Testis (tissue), 3 donors: ENCODE data around the gene MOXD1. TPM values are rescaled to one million over a fixed set of nuclear protein-coding genes. Genes with fewer than 3 reads are reported as not detected.

Source experiments
- DNase-seq: peaks from one replicate; pipeline ENCODE4 v3.0.0-alpha.2; 2019
- H3K27ac ChIP-seq, 2 donors: fragments of 200-600 bp; sonication (generic); one replicate each; pipeline ENCODE4 v1.5.1; 2019
- H3K27me3 ChIP-seq: fragments of 200-600 bp; sonication (generic); one replicate; pipeline ENCODE4 v1.5.1; 2019
- H3K36me3 ChIP-seq: fragments of 200-600 bp; sonication (generic); one replicate; pipeline ENCODE4 v1.5.1; 2017; ENCODE audit warnings: low read depth; ENCODE audit errors: missing control alignments
- H3K4me1 ChIP-seq: fragments of 200-600 bp; sonication (generic); one replicate; pipeline ENCODE4 v1.5.1; 2019
- H3K4me3 ChIP-seq, 2 donors: fragments of 200-600 bp; sonication (generic); one replicate each; pipeline ENCODE4 v1.5.1; 2017 to 2019
- H3K9me3 ChIP-seq: fragments of 200-600 bp; sonication (generic); one replicate; pipeline ENCODE4 v1.5.1; 2017
- CTCF ChIP-seq, 3 experiments: fragments of 450-650 bp in 2 of 3; fragments of 200-600 bp in 1 of 3; sonication (generic) in 1 of 3; IDR thresholded peaks; one replicate each; pipeline ENCODE4 v1.5.1; 2016 to 2019; ENCODE audit warnings: antibody characterized with exemption in 3 of 3, mild to moderate bottlenecking in 2 of 3, moderate library complexity in 1 of 3
- POLR2A ChIP-seq: fragments of 450-650 bp; IDR thresholded peaks from one replicate; pipeline ENCODE4 v1.6.1; 2017; ENCODE audit warnings: antibody characterized with exemption, mild to moderate bottlenecking, moderate library complexity
- whole genome bisulfite sequencing, 2 donors: methylation state at CpG; one replicate each; pipeline ENCODE4 v1.1.5; 2018; 5-methylcytosine and 5-hydroxymethylcytosine counted together
- intact Hi-C: fragments of 100-400 bp; cut with DNase I; formaldehyde crosslinking; loops from one replicate; pipeline ENCODE4 v1.15.1; 2023; ENCODE audit warnings: low total_unique reads
- polyA plus RNA-seq: library from polyadenylated mRNA; stranded (reverse); fragments of 350-450 nt; fragmentation: Illumina TruSeq; extraction: RNeasy Lipid Tissue Mini Kit (QIAGEN cat#74804); gene quantifications from one replicate; pipeline ENCODE4 v1.2.3, GENCODE V29; 2014; ENCODE audit warnings: low read depth, low replicate concordance; ENCODE audit not compliant: insufficient read depth
- total RNA-seq, 2 donors: library from RNA; depleted of rRNA; stranded (reverse); fragments of >200 nt; gene quantifications; one replicate each; pipeline ENCODE4 v1.2.3, GENCODE V29; 2016

Gene MOXD1
- total and polyA plus RNA-seq, 3 donors from 2014 or later = 3.1 to 8.6 (median 7.4) TPM

GRCh38 chr6:132369526-132369925 is 31.7 kb downstream of the MOXD1 start:
- WGBS, 2 donors = 77 to 87% methylated on average over 4 of the region's 4 CpGs
- DNase-seq = no peak
- Histone ChIP-seq H3K9me3 (no peaks in the 10 kb centered on the region), H3K27me3 (no peaks in the 10 kb centered on the region), H3K4me3 (no peak overlapping the region), H3K4me1 (peaks cover 11% of the 10 kb centered on the region), H3K27ac (no peak overlapping the region), H3K36me3 (no peaks in the 10 kb centered on the region)
- TF ChIP-seq POLR2A (no peak), CTCF (IDR thresholded peaks at IDR 0.05) (no peak)
- intact Hi-C loops = no loop called here

- no peak overlapping the region for H3K27ac ChIP-seq
- H3K27me3 ChIP-seq = no peaks in the 10 kb centered on the region
- H3K36me3 ChIP-seq = no peaks in the 10 kb centered on the region
- peaks cover 11% of the 10 kb centered on the region for H3K4me1 ChIP-seq
- no peak for DNase-seq
- no peak overlapping the region for H3K4me3 ChIP-seq
- TF ChIP-seq POLR2A (no peak), CTCF (IDR thresholded peaks at IDR 0.05) (no peak)
- H3K9me3 ChIP-seq = no peaks in the 10 kb centered on the region
- intact Hi-C loops = no loop called here
- WGBS, 2 donors = 80 to 82% methylated on average over 7 of the region's 7 CpGs
Observed at GRCh38 chr6:132368916-132369481, 32.3 kb downstream of the MOXD1 start.

GRCh38 chr6:132365281-132365907 is 35.9 kb downstream of the MOXD1 start:
- TF ChIP-seq POLR2A = no peak
- TF ChIP-seq CTCF (IDR thresholded peaks at IDR 0.05) = no peak
- H3K4me1 ChIP-seq = peaks cover 11% of the 10 kb centered on the region
- intact Hi-C loops = no loop called here
- no peaks in the 10 kb centered on the region for H3K36me3 ChIP-seq
- WGBS, 2 donors = 34 to 43% methylated on average over 4 of the region's 4 CpGs
- H3K4me3 ChIP-seq = no peak overlapping the region
- no peaks in the 10 kb centered on the region for H3K9me3 ChIP-seq
- no peaks in the 10 kb centered on the region for H3K27me3 ChIP-seq
- no peak for DNase-seq
- H3K27ac ChIP-seq = no peak overlapping the region

DNA sequence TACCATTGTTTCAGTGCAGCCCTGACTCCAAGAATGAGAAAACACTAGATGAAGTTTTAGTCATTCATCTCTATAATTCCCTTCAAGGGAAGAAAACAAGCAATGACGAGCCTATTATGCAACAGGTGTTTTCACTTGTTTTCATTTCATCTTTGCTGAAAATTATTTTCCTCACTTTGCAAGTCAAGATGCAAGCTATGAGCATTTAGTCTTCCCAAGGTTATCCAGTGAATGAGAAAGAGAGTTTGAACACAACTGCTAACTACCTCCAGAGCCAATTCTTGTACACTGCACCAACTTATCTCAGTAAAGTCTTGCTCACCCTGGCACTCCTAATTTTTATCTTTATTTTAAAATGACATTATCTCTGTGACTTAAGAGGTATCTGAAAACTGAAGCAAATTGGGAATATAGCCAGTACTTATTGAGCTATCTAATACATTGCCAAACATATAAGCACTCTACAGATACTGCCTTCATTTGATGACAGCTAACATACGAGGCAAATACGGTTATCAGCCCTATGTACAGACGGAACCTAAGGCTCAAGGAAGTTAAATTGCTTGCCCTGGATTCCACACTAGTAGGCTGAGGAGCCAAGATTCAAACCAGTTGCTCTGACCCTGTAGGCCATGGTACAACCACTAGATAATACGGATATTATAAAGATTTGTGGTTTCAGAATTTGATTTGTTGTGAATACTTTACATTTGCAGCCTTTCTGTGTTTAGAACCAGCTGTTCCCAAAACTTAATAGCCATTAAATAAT is 36.8 kb downstream of the MOXD1 start:
- H3K36me3 ChIP-seq = no peaks in the 10 kb centered on the region
- WGBS, 2 donors = 67 to 72% methylated on average over 5 of the region's 5 CpGs
- no peak overlapping the region for H3K4me3 ChIP-seq
- peaks cover 11% of the 10 kb centered on the region for H3K4me1 ChIP-seq
- no peak overlapping the region for H3K27ac ChIP-seq
- TF ChIP-seq CTCF (IDR thresholded peaks at IDR 0.05) (no peak), POLR2A (no peak)
- intact Hi-C loops = no loop called here
- H3K9me3 ChIP-seq = no peaks in the 10 kb centered on the region
- H3K27me3 ChIP-seq = no peaks in the 10 kb centered on the region
- DNase-seq = no peak
